Upper lobe of right lung (tissue), 1 donor: Measurements from ENCODE around the gene FCHSD2. TPM values are rescaled to one million over a fixed set of nuclear protein-coding genes. Genes with fewer than 3 reads are reported as not detected.

Experiments used
- ATAC-seq: fragments of 200-7000 bp; cut with Tn5 transposase; one replicate; pipeline ENCODE4 v1.9.1; 2020; ENCODE audit warnings: mild to moderate bottlenecking, moderate library complexity
- DNase-seq: peaks from one replicate; pipeline ENCODE4 v3.0.0-alpha.2; 2020
- H3K27ac ChIP-seq: fragments of 200-600 bp; one replicate; pipeline ENCODE4 v1.8.0; 2022
- H3K27me3 ChIP-seq: fragments of 200-600 bp; one replicate; pipeline ENCODE4 v1.8.0; 2022; ENCODE audit warnings: mild to moderate bottlenecking
- H3K36me3 ChIP-seq: fragments of 200-600 bp; one replicate; pipeline ENCODE4 v1.8.0; 2022
- H3K4me1 ChIP-seq: fragments of 200-600 bp; one replicate; pipeline ENCODE4 v1.8.0; 2022
- H3K4me3 ChIP-seq: fragments of 200-600 bp; one replicate; pipeline ENCODE4 v1.8.0; 2022; ENCODE audit warnings: mild to moderate bottlenecking
- H3K9me3 ChIP-seq: fragments of 200-600 bp; one replicate; pipeline ENCODE4 v1.8.0; 2022
- CTCF ChIP-seq: fragments of 200-600 bp; IDR thresholded peaks from one replicate; pipeline ENCODE4 v1.8.0; 2022; ENCODE audit warnings: antibody characterized with exemption
- intact Hi-C: fragments of 100-400 bp; cut with DNase I; formaldehyde crosslinking; loops from one replicate; pipeline ENCODE4 v1.11.0; 2022
- total RNA-seq: library from RNA; stranded (reverse); fragmentation: NEBNext Ultra II Directional; extraction: Animal tissue kit (Norgen Biotek cat#: 25700); gene quantifications from one replicate; pipeline ENCODE4 v1.2.1, GENCODE V29; 2021
- donor health status: DM: no; HTN: yes; CAD: no; lungs with severe emphysema.

The FCHSD2 gene
- total RNA-seq, 1 donor from 2014 or later, result 71.2 TPM

GRCh38 chr11:72890881-72891280 is 251.2 kb downstream of the FCHSD2 start:
- no peaks in the 10 kb centered on the region for H3K4me1 ChIP-seq
- H3K27ac ChIP-seq, result no peak overlapping the region
- no peaks in the 10 kb centered on the region for H3K27me3 ChIP-seq
- intact Hi-C loops, result no loop called here
- H3K9me3 ChIP-seq, result no peaks in the 10 kb centered on the region
- no peak overlapping the region for H3K4me3 ChIP-seq
- peaks cover 44% of the 10 kb centered on the region for H3K36me3 ChIP-seq
- no peak for DNase-seq
- no peak for ATAC-seq
- TF ChIP-seq CTCF, result no peak

- DNase-seq (no peak), ATAC-seq (no peak)
- H3K27me3 ChIP-seq, result no peaks in the 10 kb centered on the region
- H3K9me3 ChIP-seq, result no peaks in the 10 kb centered on the region
- no peaks in the 10 kb centered on the region for H3K4me1 ChIP-seq
- H3K36me3 ChIP-seq, result peaks cover 51% of the 10 kb centered on the region
- no peak overlapping the region for H3K4me3 ChIP-seq
- H3K27ac ChIP-seq, result no peak overlapping the region
- TF ChIP-seq CTCF, result no peak
- intact Hi-C loops, result no loop called here
Measured at GRCh38 chr11:72886619-72887018, 255.5 kb downstream of the FCHSD2 start.

GRCh38 chr11:72885749-72886609 is 256.1 kb downstream of the FCHSD2 start:
- TF ChIP-seq CTCF, result no peak
- no peak for DNase-seq
- no peak for ATAC-seq
- Histone ChIP-seq H3K9me3 (no peaks in the 10 kb centered on the region), H3K4me1 (no peaks in the 10 kb centered on the region), H3K4me3 (no peak overlapping the region), H3K27me3 (no peaks in the 10 kb centered on the region), H3K27ac (no peak overlapping the region), H3K36me3 (peaks cover 51% of the 10 kb centered on the region)
- intact Hi-C loops, result no loop called here

GRCh38 chr11:72876147-72876546 is 266.0 kb downstream of the FCHSD2 start:
- ATAC-seq, result no peak
- Histone ChIP-seq H3K9me3 (no peaks in the 10 kb centered on the region), H3K36me3 (peaks cover 7% of the 10 kb centered on the region), H3K4me3 (no peak overlapping the region), H3K27ac (no peak overlapping the region), H3K4me1 (no peaks in the 10 kb centered on the region), H3K27me3 (no peaks in the 10 kb centered on the region)
- DNase-seq, result no peak
- TF ChIP-seq CTCF, result no peak
- intact Hi-C loops, result no loop called here

- no peak for TF ChIP-seq CTCF
- Histone ChIP-seq H3K27me3 (no peaks in the 10 kb centered on the region), H3K4me1 (no peaks in the 10 kb centered on the region), H3K36me3 (peaks cover 7% of the 10 kb centered on the region), H3K4me3 (no peak overlapping the region), H3K9me3 (no peaks in the 10 kb centered on the region), H3K27ac (no peak overlapping the region)
- ATAC-seq (no peak), DNase-seq (no peak)
- intact Hi-C loops, result no loop called here
Measured at GRCh38 chr11:72875736-72876135, 266.4 kb downstream of the FCHSD2 start.
